Activated gamma-delta T cell treated with Interleukin-2 at 50 U/mL for 16 hours (primary cell): Measurements from ENCODE around the gene SDF2.
"Not testable (repeated sequence)": the region's sequence is repeated elsewhere in the genome, so short reads cannot be mapped to it uniquely, and the experiment has no call there.

Experiments
- DNase-seq: peaks from one replicate; pipeline ENCODE4 v3.0.0-alpha.2; 2020

Gene SDF2

GRCh38 chr17:28682655-28683054, 20.9 kb upstream of the SDF2 start:
- no peak for DNase-seq

GRCh38 chr17:28675980-28676379, 14.3 kb upstream of the SDF2 start:
- DNase-seq, result no peak

- DNase-seq, result no peak
Observed at GRCh38 chr17:28675490-28675889, 13.8 kb upstream of the SDF2 start.

GRCh38 chr17:28669918-28670317, 8.2 kb upstream of the SDF2 start:
- no peak for DNase-seq

GRCh38 chr17:28667870-28668269, 6.2 kb upstream of the SDF2 start:
- DNase-seq, result no peak

- DNase-seq, result no peak
Observed at GRCh38 chr17:28665994-28666393, 4.3 kb upstream of the SDF2 start.

- no peak for DNase-seq
Observed at GRCh38 chr17:28663723-28664122, 2.0 kb upstream of the SDF2 start.

GRCh38 chr17:28662527-28662829, 772 bp upstream of the SDF2 start:
- DNase-seq, result no peak

- DNase-seq, result not testable (repeated sequence)
Observed at GRCh38 chr17:28659497-28659881, 2.2 kb downstream of the SDF2 start.

- DNase-seq, result not testable (repeated sequence)
Observed at GRCh38 chr17:28658766-28659496, 2.8 kb downstream of the SDF2 start.

GRCh38 chr17:28658342-28658741, 3.4 kb downstream of the SDF2 start:
- DNase-seq, result not testable (repeated sequence)

- DNase-seq, result no peak
Observed at GRCh38 chr17:28657756-28658155, 4.0 kb downstream of the SDF2 start.

GRCh38 chr17:28655160-28655559, 6.5 kb downstream of the SDF2 start:
- no peak for DNase-seq

- no peak for DNase-seq
Observed at GRCh38 chr17:28648698-28649097, 13.0 kb downstream of the SDF2 start.

- no peak for DNase-seq
Observed at GRCh38 chr17:28646039-28646754, 15.5 kb downstream of the SDF2 start.

GRCh38 chr17:28645576-28645939, 16.1 kb downstream of the SDF2 start:
- no peak for DNase-seq

- DNase-seq, result peak; percentile 95
Observed at GRCh38 chr17:28644787-28645575, 16.7 kb downstream of the SDF2 start, which contains the start of gene BLTP2. Gene BLTP2 (minus strand): TSS chr17:28645158. CDS start chr17:28645056, 102 bp downstream.

GRCh38 chr17:28643983-28644786, 17.5 kb downstream of the SDF2 start:
- no peak for DNase-seq

- DNase-seq, result no peak
Observed at GRCh38 chr17:28641579-28641978, 20.1 kb downstream of the SDF2 start.

- DNase-seq, result no peak
Observed at GRCh38 chr17:28635506-28635905, 26.2 kb downstream of the SDF2 start.

- no peak for DNase-seq
Observed at GRCh38 chr17:28634206-28634865, 27.4 kb downstream of the SDF2 start.

GRCh38 chr17:28626818-28627217, 34.9 kb downstream of the SDF2 start:
- no peak for DNase-seq
